WTC11 (cell line): Measurements from ENCODE around the gene MYOM1. TPM values are rescaled to one million over a fixed set of nuclear protein-coding genes. Genes with fewer than 3 reads are reported as not detected.

Experiments
- ATAC-seq: fragments of 200-7000 bp; cut with Tn5 transposase; 2 replicates; pipeline ENCODE4 v1.10.0; 2021; ENCODE audit warnings: mild to moderate bottlenecking, moderate library complexity
- CTCF ChIA-PET: fragments of 300-600 bp; sonication (Branson Sonifier 250); formaldehyde crosslinking; loops from one replicate; lab custom pipeline; 2021; ENCODE audit warnings: antibody characterized with exemption; lab: Charles Lee
- POLR2A ChIA-PET: fragments of 350-600 bp; sonication (Branson Sonifier 250); formaldehyde crosslinking; loops from one replicate; lab custom pipeline; 2021; ENCODE audit warnings: antibody characterized with exemption; lab: Charles Lee
- DNase-seq: peaks from one replicate; pipeline ENCODE4 v3.0.0; 2021; ENCODE audit warnings: low spot score
- H3K27ac Mint-ChIP-seq: 2 replicates; pipeline ENCODE4 v1.8.0; 2021; ENCODE audit warnings: mixed read lengths
- H3K27me3 Mint-ChIP-seq: 2 replicates; pipeline ENCODE4 v1.8.0; 2021; ENCODE audit warnings: low read depth, mild to moderate bottlenecking, moderate library complexity, mixed read lengths
- H3K36me3 Mint-ChIP-seq: 2 replicates; pipeline ENCODE4 v1.8.0; 2021; ENCODE audit warnings: mixed read lengths
- H3K4me1 Mint-ChIP-seq: 2 replicates; pipeline ENCODE4 v1.8.0; 2022; ENCODE audit warnings: mixed read lengths
- H3K4me3 Mint-ChIP-seq: 2 replicates; pipeline ENCODE4 v1.8.0; 2021; ENCODE audit warnings: mild to moderate bottlenecking, moderate library complexity, mixed read lengths
- H3K9me3 Mint-ChIP-seq: 2 replicates; pipeline ENCODE4 v1.8.0; 2021; ENCODE audit warnings: mixed read lengths
- ATF2 ChIP-seq: sonication (generic); formaldehyde crosslinking; IDR thresholded peaks from 2 replicates; pipeline ENCODE4 v1.8.1; 2022; ENCODE audit warnings: low read depth, missing genetic modification reagents, borderline replicate concordance
- E2F4 ChIP-seq: sonication (generic); formaldehyde crosslinking; IDR thresholded peaks from 2 replicates; pipeline ENCODE4 v1.8.1; 2022; ENCODE audit warnings: low read depth, mild to moderate bottlenecking, moderate library complexity, missing genetic modification reagents, borderline replicate concordance
- ETV6 ChIP-seq: sonication (generic); formaldehyde crosslinking; IDR thresholded peaks from 2 replicates; pipeline ENCODE4 v1.8.1; 2022; ENCODE audit warnings: mild to moderate bottlenecking, missing genetic modification reagents
- FOXK1 ChIP-seq: sonication (generic); formaldehyde crosslinking; IDR thresholded peaks from 2 replicates; pipeline ENCODE4 v1.8.0; 2022; ENCODE audit warnings: mild to moderate bottlenecking, moderate library complexity, missing genetic modification reagents
- GABPB1 ChIP-seq: sonication (generic); formaldehyde crosslinking; IDR thresholded peaks from 2 replicates; pipeline ENCODE4 v1.8.1; 2023; ENCODE audit warnings: mild to moderate bottlenecking, missing genetic modification reagents
- HMGA2 ChIP-seq: fragments of 250-450 bp; sonication (Bioruptor Pico); IDR thresholded peaks from 2 replicates; pipeline ENCODE4 v1.4.0; 2021; ENCODE audit warnings: mild to moderate bottlenecking, moderate library complexity
- IRF2 ChIP-seq: sonication (generic); formaldehyde crosslinking; IDR thresholded peaks from 2 replicates; pipeline ENCODE4 v1.8.0; 2022; ENCODE audit warnings: low read depth, missing genetic modification reagents, borderline replicate concordance
- MYBL2 ChIP-seq: sonication (generic); formaldehyde crosslinking; IDR thresholded peaks from 2 replicates; pipeline ENCODE4 v1.8.1; 2023; ENCODE audit warnings: mild to moderate bottlenecking, moderate library complexity, missing genetic modification reagents
- NFATC4 ChIP-seq: fragments of 250-450 bp; sonication (Bioruptor Pico); IDR thresholded peaks from 2 replicates; pipeline ENCODE4 v1.9.0; 2021; ENCODE audit warnings: mild to moderate bottlenecking
- NR3C1 ChIP-seq: sonication (generic); formaldehyde crosslinking; conservative IDR thresholded peaks from 2 replicates; pipeline ENCODE4 v1.8.1; 2023; ENCODE audit warnings: low read depth, mild to moderate bottlenecking, missing genetic modification reagents
- PRRX2 ChIP-seq: fragments of 250-450 bp; sonication (Bioruptor Pico); IDR thresholded peaks from 2 replicates; pipeline ENCODE4 v1.8.0; 2021; ENCODE audit warnings: mild to moderate bottlenecking
- RORB ChIP-seq: fragments of 250-450 bp; sonication (Bioruptor Pico); IDR thresholded peaks from 2 replicates; pipeline ENCODE4 v1.9.0; 2021; ENCODE audit warnings: mild to moderate bottlenecking
- SP1 ChIP-seq: sonication (generic); formaldehyde crosslinking; conservative IDR thresholded peaks from 2 replicates; pipeline ENCODE4 v1.8.1; 2022; ENCODE audit warnings: missing genetic modification reagents
- TCF7 ChIP-seq: sonication (generic); formaldehyde crosslinking; IDR thresholded peaks from 2 replicates; pipeline ENCODE4 v1.8.0; 2022; ENCODE audit warnings: mild to moderate bottlenecking, low read depth, missing genetic modification reagents, moderate library complexity
- ZMAT4 ChIP-seq: fragments of 250-450 bp; sonication (Bioruptor Pico); IDR thresholded peaks from 2 replicates; pipeline ENCODE4 v1.9.0; 2021; ENCODE audit warnings: mild to moderate bottlenecking
- ZNF121 ChIP-seq: sonication (generic); formaldehyde crosslinking; IDR thresholded peaks from 2 replicates; pipeline ENCODE4 v1.8.0; 2023; ENCODE audit warnings: missing genetic modification reagents
- ZNF138 ChIP-seq: sonication (generic); formaldehyde crosslinking; conservative IDR thresholded peaks from 2 replicates; pipeline ENCODE4 v1.8.1; 2022; ENCODE audit warnings: mild to moderate bottlenecking, moderate library complexity, missing genetic modification reagents
- ZNF232 ChIP-seq: sonication (generic); formaldehyde crosslinking; IDR thresholded peaks from 2 replicates; pipeline ENCODE4 v1.8.0; 2022; ENCODE audit warnings: mild to moderate bottlenecking, missing genetic modification reagents
- ZNF281 ChIP-seq: sonication (generic); formaldehyde crosslinking; IDR thresholded peaks from 2 replicates; pipeline ENCODE4 v1.8.0; 2023; ENCODE audit warnings: mild to moderate bottlenecking, missing genetic modification reagents
- ZNF317 ChIP-seq: sonication (generic); formaldehyde crosslinking; IDR thresholded peaks from 2 replicates; pipeline ENCODE4 v1.8.1; 2023; ENCODE audit warnings: low read depth, mild to moderate bottlenecking, moderate library complexity, missing genetic modification reagents, borderline replicate concordance
- ZNF396 ChIP-seq: fragments of 250-450 bp; sonication (Bioruptor Pico); IDR thresholded peaks from 2 replicates; pipeline ENCODE4 v1.8.0; 2021; ENCODE audit warnings: mild to moderate bottlenecking, moderate library complexity, borderline replicate concordance
- ZNF416 ChIP-seq: fragments of 250-450 bp; sonication (Bioruptor Pico); IDR thresholded peaks from 2 replicates; pipeline ENCODE4 v1.9.0; 2021; ENCODE audit warnings: mild to moderate bottlenecking, inconsistent platforms
- ZNF423 ChIP-seq: fragments of 250-450 bp; sonication (Bioruptor Pico); IDR thresholded peaks from 2 replicates; pipeline ENCODE4 v2.1.2; 2022; ENCODE audit warnings: mild to moderate bottlenecking, moderate library complexity
- ZNF425 ChIP-seq: fragments of 250-450 bp; sonication (Bioruptor Pico); conservative IDR thresholded peaks from 2 replicates; pipeline ENCODE4 v1.9.0; 2021; ENCODE audit warnings: mild to moderate bottlenecking
- ZNF671 ChIP-seq: fragments of 250-450 bp; sonication (Bioruptor Pico); IDR thresholded peaks from 2 replicates; pipeline ENCODE4 v1.8.0; 2021; ENCODE audit warnings: mild to moderate bottlenecking
- total RNA-seq: library from RNA; stranded (reverse); gene quantifications from 3 replicates; pipeline ENCODE4 v1.2.3, GENCODE V29; 2021

The MYOM1 gene
- total RNA-seq, 1 experiment from 2014 or later = 0.35 TPM

- Mint-ChIP-seq H3K27ac (no peak overlapping the region), H3K4me1 (peaks cover 15% of the 10 kb centered on the region), H3K4me3 (no peak overlapping the region)
These were observed 105.7 kb downstream of the MYOM1 start for GRCh38 chr18:3114026-3114425.

GRCh38 chr18:3111523-3112240 is 108.1 kb downstream of the MYOM1 start:
- peaks cover 6% of the 10 kb centered on the region for H3K4me1 Mint-ChIP-seq
- ChIA-PET POLR2A (no interaction called here), CTCF (no interaction called here)
- H3K9me3 Mint-ChIP-seq = no peaks in the 10 kb centered on the region
- H3K27ac Mint-ChIP-seq = no peak overlapping the region
- H3K36me3 Mint-ChIP-seq = no peaks in the 10 kb centered on the region
- no peak overlapping the region for H3K4me3 Mint-ChIP-seq
- DNase-seq (no peak), ATAC-seq (no peak)
- peaks cover 87% of the 10 kb centered on the region for H3K27me3 Mint-ChIP-seq
- TF ChIP-seq ZNF671 (CRISPR knock-in tag) (no peak), IRF2 (CRISPR knock-in tag) (no peak), ZMAT4 (CRISPR knock-in tag) (no peak), E2F4 (CRISPR knock-in tag) (no peak), TCF7 (no peak), ATF2 (no peak), RORB (CRISPR knock-in tag) (no peak), HMGA2 (CRISPR knock-in tag) (no peak), MYBL2 (CRISPR knock-in tag) (no peak), NR3C1 (CRISPR knock-in tag) (no peak)

More at GRCh38 chr18:3114026-3114425, 105.7 kb downstream of the MYOM1 start:
- ChIA-PET POLR2A (interaction anchor here (0.6 kb wide), 1 partner anchor 112 kb away, joined by 3 read pairs; no protein-coding TSS in a partner anchor), CTCF (interaction anchor here (0.6 kb wide), 1 partner anchor 180 kb away, joined by 3 read pairs; no protein-coding TSS in a partner anchor)
- Mint-ChIP-seq H3K27me3 (peaks cover 67% of the 10 kb centered on the region), H3K36me3 (no peaks in the 10 kb centered on the region), H3K9me3 (no peaks in the 10 kb centered on the region)
- no peak for DNase-seq
- no peak for ATAC-seq
- TF ChIP-seq PRRX2 (CRISPR knock-in tag) (no peak), ZNF281 (CRISPR knock-in tag) (no peak), ZNF317 (CRISPR knock-in tag) (no peak), ZNF416 (CRISPR knock-in tag) (no peak), ZNF121 (CRISPR knock-in tag) (no peak), ZNF423 (CRISPR knock-in tag) (no peak), ETV6 (no peak), ZNF425 (no peak), SP1 (CRISPR knock-in tag) (no peak), TCF7 (no peak), GABPB1 (no peak), ZNF138 (CRISPR knock-in tag) (no peak), ATF2 (no peak), FOXK1 (CRISPR knock-in tag) (no peak), NFATC4 (CRISPR knock-in tag) (no peak), ZNF396 (CRISPR knock-in tag) (no peak), ZNF232 (CRISPR knock-in tag) (no peak)
